DLD1 (cell line): ENCODE results near the gene POLR3F.
"Not testable (repeated sequence)": the region's sequence is repeated elsewhere in the genome, so short reads cannot be mapped to it uniquely, and the experiment has no call there.

ENCODE experiments used
- in situ Hi-C: cut with HindIII; loops from 2 replicates; pipeline ENCODE4 v1.10.0; 2017; ENCODE audit warnings: low sequenced_read_pairs

Gene POLR3F

GRCh38 chr20:18504479-18505060, 37.4 kb downstream of the POLR3F start:
- in situ Hi-C loops: no loop called here

GRCh38 chr20:18506744-18507143, 39.6 kb downstream of the POLR3F start:
- in situ Hi-C loops: no loop called here

- in situ Hi-C loops: no loop called here
Observed at GRCh38 chr20:18507218-18508191, 40.3 kb downstream of the POLR3F start, which contains the start of gene SEC23B. Gene SEC23B (plus strand): TSS chr20:18507940. CDS start chr20:18510836, 2,896 bp downstream.

GRCh38 chr20:18511571-18511970, 44.4 kb downstream of the POLR3F start:
- in situ Hi-C loops: no loop called here

- in situ Hi-C loops: no loop called here
Observed at GRCh38 chr20:18513208-18513607, 46.0 kb downstream of the POLR3F start.

GRCh38 chr20:18514127-18514526, 46.9 kb downstream of the POLR3F start:
- in situ Hi-C loops: no loop called here

- in situ Hi-C loops: no loop called here
Observed at GRCh38 chr20:18515973-18516372, 48.8 kb downstream of the POLR3F start.

GRCh38 chr20:18522066-18522465, 54.9 kb downstream of the POLR3F start:
- in situ Hi-C loops: not testable (repeated sequence)

GRCh38 chr20:18523066-18523465, 55.9 kb downstream of the POLR3F start:
- in situ Hi-C loops: no loop called here

- in situ Hi-C loops: no loop called here
Observed at GRCh38 chr20:18524646-18525045, 57.5 kb downstream of the POLR3F start.

GRCh38 chr20:18526761-18527160, 59.6 kb downstream of the POLR3F start:
- in situ Hi-C loops: not testable (repeated sequence)

GRCh38 chr20:18527339-18527738, 60.1 kb downstream of the POLR3F start:
- in situ Hi-C loops: no loop called here

GRCh38 chr20:18527836-18528235, 60.6 kb downstream of the POLR3F start:
- in situ Hi-C loops: no loop called here

- in situ Hi-C loops: no loop called here
Observed at GRCh38 chr20:18529041-18529440, 61.9 kb downstream of the POLR3F start.

- in situ Hi-C loops: no loop called here
Observed at GRCh38 chr20:18532626-18533025, 65.4 kb downstream of the POLR3F start.

- in situ Hi-C loops: no loop called here
Observed at GRCh38 chr20:18533491-18533890, 66.3 kb downstream of the POLR3F start.

- in situ Hi-C loops: no loop called here
Observed at GRCh38 chr20:18533978-18534644, 66.9 kb downstream of the POLR3F start.
